Measurements from ENCODE around the gene HAUS3. TPM values are rescaled to one million over a fixed set of nuclear protein-coding genes. Genes with fewer than 3 reads are reported as not detected.

HAUS3 gene
- total and polyA plus RNA-seq, 4 donors = 2.3 to 13.9 (median 5.3) TPM

- Histone ChIP-seq H3K4me3 (ENCODE audit: low read depth in 1 of 3, low read length in 3 of 3) (no peak overlapping the region), H3K36me3 (ENCODE audit: control insufficient read depth in 4 of 4, insufficient read depth in 3 of 4, low read depth in 1 of 4, low read length in 3 of 4) (no peaks in the 10 kb centered on the region), H3K9ac (ENCODE audit: low read depth in 1 of 2, low read length in 2 of 2) (no peak overlapping the region), H3K9me3 (ENCODE audit: control insufficient read depth in 4 of 4, low read length in 3 of 4) (no peaks in the 10 kb centered on the region), H3K27ac (ENCODE audit: low read depth in 1 of 2, low read length in 2 of 2) (no peak overlapping the region), H3K27me3 (ENCODE audit: control insufficient read depth in 4 of 4, insufficient read depth in 4 of 4, low read length in 3 of 4) (no peaks in the 10 kb centered on the region), H3K4me1 (ENCODE audit: control insufficient read depth in 4 of 4, insufficient read depth in 4 of 4, low read length in 3 of 4) (no peaks in the 10 kb centered on the region)
- 92% methylated on average over 21 of the region's 21 CpGs for WGBS
- DNase-seq (ENCODE audit: low spot score) = no peak
- TF ChIP-seq YY1 (IDR thresholded peaks at IDR 0.05) (no peak), NR2F2 (IDR thresholded peaks at IDR 0.05) (no peak), MAX (IDR thresholded peaks at IDR 0.05) (no peak), ATF3 (IDR thresholded peaks at IDR 0.05) (no peak), GABPA (IDR thresholded peaks at IDR 0.05 in 1 of 2, conservative IDR thresholded peaks at IDR 0.05 in 1 of 2) (no peak), RXRA (IDR thresholded peaks at IDR 0.05) (no peak), HNF4A (conservative IDR thresholded peaks at IDR 0.05) (no peak), FOXA1 (IDR thresholded peaks at IDR 0.05) (no peak), HNF4G (IDR thresholded peaks at IDR 0.05) (no peak), JUND (IDR thresholded peaks at IDR 0.05) (no peak)
Measured at GRCh38 chr4:2274320-2275043, 32.6 kb upstream of the HAUS3 start.

DNA sequence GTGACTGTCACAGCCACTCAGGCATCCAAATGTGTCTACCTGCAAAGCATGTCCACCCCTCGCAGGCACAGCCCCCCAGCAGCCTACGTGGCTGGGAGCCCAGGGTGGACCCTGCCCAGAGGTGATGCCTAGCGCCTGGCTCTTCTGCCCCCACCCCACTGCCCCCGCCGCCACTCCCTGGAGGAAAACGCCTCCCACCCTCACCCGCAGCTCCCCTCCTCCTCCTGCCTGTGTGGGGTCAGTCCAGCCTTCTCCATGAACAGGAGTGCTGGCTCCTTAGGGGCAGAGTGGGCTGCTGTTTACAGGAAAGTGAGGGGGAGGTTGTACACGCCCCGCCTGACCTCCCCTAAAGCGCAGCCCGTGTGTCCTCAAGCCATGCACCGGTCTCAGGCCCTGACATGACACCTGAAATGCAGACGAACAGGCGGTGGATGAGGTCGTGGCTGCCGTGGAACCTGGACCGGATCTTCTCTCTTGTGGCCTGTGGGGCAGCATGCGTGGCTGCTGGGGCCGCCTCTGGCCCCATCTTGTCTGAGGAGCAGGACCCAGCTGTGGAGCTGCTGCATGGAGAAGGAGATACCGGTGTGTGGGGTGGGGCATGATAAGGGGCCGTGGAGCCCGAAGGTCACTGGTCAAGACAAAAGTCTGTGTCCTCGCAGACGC lies 31.9 kb upstream of the HAUS3 start:
- no peaks in the 10 kb centered on the region for H3K27me3 ChIP-seq (ENCODE audit: control insufficient read depth in 4 of 4, insufficient read depth in 4 of 4, low read length in 3 of 4)
- no peak for DNase-seq (ENCODE audit: low spot score)
- no peak overlapping the region for H3K4me3 ChIP-seq (ENCODE audit: low read depth in 1 of 3, low read length in 3 of 3)
- no peak overlapping the region for H3K9ac ChIP-seq (ENCODE audit: low read depth in 1 of 2, low read length in 2 of 2)
- no peaks in the 10 kb centered on the region for H3K9me3 ChIP-seq (ENCODE audit: control insufficient read depth in 4 of 4, low read length in 3 of 4)
- no peaks in the 10 kb centered on the region for H3K4me1 ChIP-seq (ENCODE audit: control insufficient read depth in 4 of 4, insufficient read depth in 4 of 4, low read length in 3 of 4)
- TF ChIP-seq HNF4G (IDR thresholded peaks at IDR 0.05) (no peak), HNF4A (conservative IDR thresholded peaks at IDR 0.05) (no peak), ZBTB33 (IDR thresholded peaks at IDR 0.05) (no peak), MAX (IDR thresholded peaks at IDR 0.05) (no peak), CTCF (IDR thresholded peaks at IDR 0.05; ENCODE audit: low read depth, low read length, missing input control) (no peak), RXRA (IDR thresholded peaks at IDR 0.05) (no peak), SP1 (IDR thresholded peaks at IDR 0.05) (no peak), NR2F2 (IDR thresholded peaks at IDR 0.05) (no peak), RAD21 (IDR thresholded peaks at IDR 0.05) (no peak), JUND (IDR thresholded peaks at IDR 0.05) (no peak), TAF1 (conservative IDR thresholded peaks at IDR 0.05) (no peak), GABPA (IDR thresholded peaks at IDR 0.05 in 1 of 2, conservative IDR thresholded peaks at IDR 0.05 in 1 of 2) (no peak), FOXA1 (IDR thresholded peaks at IDR 0.05) (no peak), ATF3 (IDR thresholded peaks at IDR 0.05) (no peak), FOXA2 (IDR thresholded peaks at IDR 0.05) (no peak), EGR1 (IDR thresholded peaks at IDR 0.05; ENCODE audit: low read depth in 2 of 2) (no peak), YY1 (IDR thresholded peaks at IDR 0.05) (no peak)
- TF ChIP-seq, protein P1, sequence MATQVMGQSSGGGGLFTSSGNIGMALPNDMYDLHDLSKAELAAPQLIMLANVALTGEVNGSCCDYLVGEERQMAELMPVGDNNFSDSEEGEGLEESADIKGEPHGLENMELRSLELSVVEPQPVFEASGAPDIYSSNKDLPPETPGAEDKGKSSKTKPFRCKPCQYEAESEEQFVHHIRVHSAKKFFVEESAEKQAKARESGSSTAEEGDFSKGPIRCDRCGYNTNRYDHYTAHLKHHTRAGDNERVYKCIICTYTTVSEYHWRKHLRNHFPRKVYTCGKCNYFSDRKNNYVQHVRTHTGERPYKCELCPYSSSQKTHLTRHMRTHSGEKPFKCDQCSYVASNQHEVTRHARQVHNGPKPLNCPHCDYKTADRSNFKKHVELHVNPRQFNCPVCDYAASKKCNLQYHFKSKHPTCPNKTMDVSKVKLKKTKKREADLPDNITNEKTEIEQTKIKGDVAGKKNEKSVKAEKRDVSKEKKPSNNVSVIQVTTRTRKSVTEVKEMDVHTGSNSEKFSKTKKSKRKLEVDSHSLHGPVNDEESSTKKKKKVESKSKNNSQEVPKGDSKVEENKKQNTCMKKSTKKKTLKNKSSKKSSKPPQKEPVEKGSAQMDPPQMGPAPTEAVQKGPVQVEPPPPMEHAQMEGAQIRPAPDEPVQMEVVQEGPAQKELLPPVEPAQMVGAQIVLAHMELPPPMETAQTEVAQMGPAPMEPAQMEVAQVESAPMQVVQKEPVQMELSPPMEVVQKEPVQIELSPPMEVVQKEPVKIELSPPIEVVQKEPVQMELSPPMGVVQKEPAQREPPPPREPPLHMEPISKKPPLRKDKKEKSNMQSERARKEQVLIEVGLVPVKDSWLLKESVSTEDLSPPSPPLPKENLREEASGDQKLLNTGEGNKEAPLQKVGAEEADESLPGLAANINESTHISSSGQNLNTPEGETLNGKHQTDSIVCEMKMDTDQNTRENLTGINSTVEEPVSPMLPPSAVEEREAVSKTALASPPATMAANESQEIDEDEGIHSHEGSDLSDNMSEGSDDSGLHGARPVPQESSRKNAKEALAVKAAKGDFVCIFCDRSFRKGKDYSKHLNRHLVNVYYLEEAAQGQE (IDR thresholded peaks at IDR 0.05) = no peak
- no peak overlapping the region for H3K27ac ChIP-seq (ENCODE audit: low read depth in 1 of 2, low read length in 2 of 2)
- no peaks in the 10 kb centered on the region for H3K36me3 ChIP-seq (ENCODE audit: control insufficient read depth in 4 of 4, insufficient read depth in 3 of 4, low read depth in 1 of 4, low read length in 3 of 4)
- WGBS = 91% methylated on average over 24 of the region's 24 CpGs

All from liver (tissue), 9 donors.